Activated CD4-positive, alpha-beta T cell treated with anti-CD3 and anti-CD28 coated beads, Interleukin-2, amount 50 U/mL, for 4 hours (primary cell): Measurements from ENCODE around the gene NDUFAB1.
"Not testable (repeated sequence)": the region's sequence is repeated elsewhere in the genome, so short reads cannot be mapped to it uniquely, and the experiment has no call there.

Experiments
- DNase-seq, 2 experiments: peaks; one replicate each; pipeline ENCODE4 v3.0.0-alpha.2; 2020

Gene NDUFAB1

GRCh38 chr16:23595951-23596720 lies at the start of gene NDUFAB1:
TSS of gene NDUFAB1 (minus strand) at chr16:23596316. CDS start at chr16:23596290, 26 bp downstream.
- DNase-seq = peak; percentile 86 to 88

- DNase-seq = no peak
These were observed 46.2 kb upstream of the NDUFAB1 start for GRCh38 chr16:23642246-23642774.

GRCh38 chr16:23640931-23641765 lies 45.0 kb upstream of the NDUFAB1 start, which contains the start of the genes DCTN5 and PALB2:
TSS of gene DCTN5 (plus strand) at chr16:23641466. CDS start at chr16:23641543, 77 bp downstream.
TSS of gene PALB2 (minus strand) at chr16:23641310. CDS start at chr16:23641157, 153 bp downstream.
- peak; percentile 71 to 76 for DNase-seq

- DNase-seq = peak in 1 of 2 experiments; percentile 18
These were observed 44.5 kb upstream of the NDUFAB1 start for GRCh38 chr16:23640615-23640930.

GRCh38 chr16:23635958-23636357 lies 39.8 kb upstream of the NDUFAB1 start:
- DNase-seq = no peak

GRCh38 chr16:23634461-23635036 lies 38.4 kb upstream of the NDUFAB1 start:
- DNase-seq = no peak

- DNase-seq = not testable (repeated sequence)
These were observed 35.8 kb upstream of the NDUFAB1 start for GRCh38 chr16:23631874-23632273.

GRCh38 chr16:23629516-23629915 lies 33.4 kb upstream of the NDUFAB1 start:
- DNase-seq = no peak

- DNase-seq = no peak
These were observed 28.0 kb upstream of the NDUFAB1 start for GRCh38 chr16:23624092-23624491.

GRCh38 chr16:23615805-23616204 lies 19.7 kb upstream of the NDUFAB1 start:
- no peak for DNase-seq

- DNase-seq = no peak
These were observed 15.8 kb upstream of the NDUFAB1 start for GRCh38 chr16:23611936-23612335.

DNA sequence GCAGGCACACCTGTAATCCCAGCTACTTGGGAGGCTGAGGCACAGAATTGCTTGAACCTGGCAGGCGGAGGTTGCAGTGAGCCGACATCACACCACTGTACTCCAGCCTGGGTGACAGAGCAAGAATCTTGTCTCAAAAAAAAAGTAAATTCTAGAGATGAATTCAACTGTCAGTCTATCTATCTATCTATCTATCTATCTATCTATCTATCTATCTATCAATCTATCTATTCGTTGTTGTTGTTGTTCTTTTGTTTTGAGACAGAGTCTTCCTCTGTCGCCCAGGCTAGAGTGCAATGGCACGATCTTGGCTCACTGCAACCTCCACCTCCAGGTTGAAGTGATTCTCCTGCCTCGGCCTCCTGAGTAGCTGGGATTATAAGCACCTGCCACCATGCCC lies 14.8 kb upstream of the NDUFAB1 start:
- not testable (repeated sequence) for DNase-seq

GRCh38 chr16:23609929-23610328 lies 13.8 kb upstream of the NDUFAB1 start:
- no peak for DNase-seq

GRCh38 chr16:23608194-23608593 lies 12.1 kb upstream of the NDUFAB1 start:
- no peak for DNase-seq

DNA sequence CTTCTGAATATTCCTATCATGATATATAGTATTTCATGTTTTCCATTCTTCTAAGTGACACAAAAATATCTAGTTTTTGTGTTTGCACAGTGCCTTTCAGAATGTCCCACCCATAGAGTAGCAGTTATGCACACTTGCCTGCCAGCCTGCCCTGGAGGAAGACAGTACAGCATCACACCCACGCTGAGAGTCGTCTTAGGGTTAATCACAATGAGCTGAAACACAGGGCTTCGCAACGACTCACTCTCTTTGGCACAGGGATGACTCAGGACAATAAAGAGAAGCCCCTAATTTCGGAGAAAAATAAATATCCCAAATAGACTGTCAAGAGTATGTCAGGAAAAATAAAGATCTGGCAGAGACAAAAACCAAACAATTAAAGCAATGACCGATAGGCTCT lies 11.6 kb upstream of the NDUFAB1 start:
- no peak for DNase-seq

- DNase-seq = no peak
These were observed 1.1 kb upstream of the NDUFAB1 start for GRCh38 chr16:23597003-23597756.

DNA sequence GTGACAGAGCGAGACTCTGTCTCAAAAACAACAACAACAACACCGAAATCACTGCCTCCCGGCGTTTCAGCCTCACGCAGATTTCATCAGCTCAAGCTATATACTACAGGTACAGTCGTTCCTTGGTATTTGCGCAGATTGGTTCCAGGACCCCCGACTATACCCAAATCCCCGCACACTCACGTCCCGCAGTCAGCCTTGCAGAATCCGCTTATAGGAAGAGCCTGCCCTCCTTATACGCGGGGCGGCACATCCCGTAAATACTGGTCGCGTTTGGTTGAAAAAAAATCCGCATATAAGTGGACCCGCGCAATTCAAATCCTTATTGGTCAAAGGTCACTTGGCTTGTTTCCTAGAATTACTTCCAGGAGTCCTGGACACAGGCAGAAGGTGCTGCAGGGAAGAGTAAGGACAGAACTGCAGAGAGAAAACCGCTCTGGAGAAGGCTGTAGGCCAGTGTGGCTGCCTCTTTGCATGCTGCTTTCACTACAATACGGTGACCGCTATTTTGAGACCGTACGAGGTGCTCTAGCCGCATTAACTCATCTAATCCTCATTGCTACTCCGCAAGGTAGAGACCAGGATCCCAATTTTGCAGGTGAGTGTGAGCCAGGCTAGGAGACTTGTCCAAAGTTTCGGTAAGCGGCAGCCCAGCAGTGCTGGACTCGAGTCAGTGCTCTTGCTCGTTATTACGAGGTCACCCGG lies 718 bp downstream of the NDUFAB1 start:
- no peak for DNase-seq

DNA sequence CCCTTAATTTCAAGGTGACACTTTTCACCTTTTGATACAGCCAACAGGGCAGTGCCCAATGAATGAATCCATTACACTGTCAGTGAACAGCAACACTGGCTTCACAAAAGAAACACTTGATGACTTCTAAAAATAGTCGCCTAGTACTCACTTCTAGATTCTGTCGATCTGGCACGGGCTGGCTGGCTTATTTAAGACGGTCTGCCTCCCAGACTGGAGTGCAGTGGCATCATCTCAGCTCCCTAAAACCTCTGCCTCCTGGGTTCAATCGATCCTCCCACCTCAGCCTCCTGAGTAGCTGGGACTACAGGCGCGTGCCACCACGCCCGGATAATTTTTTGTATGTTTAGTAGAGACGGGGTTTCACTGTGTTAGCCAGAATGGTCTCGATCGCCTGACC lies 1.9 kb downstream of the NDUFAB1 start:
- no peak for DNase-seq

DNA sequence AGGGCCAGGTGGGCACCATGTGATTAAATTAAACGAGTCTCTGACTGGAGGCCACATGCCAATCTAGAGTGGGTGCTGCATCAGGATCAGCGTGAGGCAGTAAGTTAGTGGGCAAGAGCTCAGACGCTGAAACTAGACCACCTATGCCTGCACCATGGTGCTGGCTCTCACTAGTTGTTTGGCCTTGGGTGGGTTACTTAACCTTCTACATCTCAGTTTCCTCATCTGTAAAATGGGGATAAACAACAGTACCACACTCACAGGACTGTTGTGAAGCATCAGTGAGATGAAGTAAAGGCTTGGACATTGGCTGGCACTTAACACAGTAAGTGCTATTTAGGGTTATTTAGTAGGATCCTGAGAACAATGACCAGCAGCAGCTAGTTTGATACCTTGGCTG lies 5.9 kb downstream of the NDUFAB1 start:
- DNase-seq = no peak

GRCh38 chr16:23587726-23588125 lies 8.4 kb downstream of the NDUFAB1 start:
- no peak for DNase-seq

DNA sequence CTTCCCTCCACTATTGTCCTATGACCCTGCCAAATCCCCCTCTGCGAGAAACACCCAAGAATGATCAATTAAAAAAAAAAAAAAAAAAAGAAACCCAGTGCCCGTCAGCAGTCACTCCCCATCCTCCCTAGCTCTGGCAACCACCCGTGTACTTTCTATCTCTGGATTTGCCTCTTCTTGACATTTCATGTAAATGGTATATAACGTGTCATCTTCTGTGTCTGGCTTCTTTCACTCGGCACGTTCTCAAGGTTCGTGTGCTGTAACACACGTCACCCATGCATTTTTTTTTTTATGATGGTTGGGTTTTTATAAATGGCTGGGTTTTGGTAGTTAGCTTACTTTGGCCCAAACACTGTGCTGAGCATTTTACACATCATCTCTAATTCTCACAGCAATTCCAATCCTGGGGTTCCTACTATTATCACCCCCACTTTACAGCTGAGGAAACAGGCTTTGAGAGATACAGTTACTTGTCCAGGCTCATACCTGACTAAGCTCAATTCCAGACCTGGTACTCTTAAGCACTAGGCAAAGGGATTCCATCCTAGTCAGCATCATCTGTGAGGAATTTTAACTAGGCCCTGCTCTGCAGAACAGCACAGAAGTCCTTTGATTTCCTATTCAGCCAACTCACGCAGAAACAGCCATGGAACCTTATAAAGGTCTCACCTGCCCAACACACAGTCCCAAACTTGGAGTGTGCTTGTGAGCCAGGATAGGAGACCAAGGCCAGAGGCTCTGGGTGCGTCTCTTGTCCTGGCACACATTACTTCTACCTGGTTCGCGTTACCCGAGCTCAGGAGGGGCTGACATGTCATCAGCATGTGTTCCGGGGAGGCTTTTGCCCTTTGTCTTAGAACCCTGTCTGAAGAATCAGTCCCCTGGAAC lies 11.7 kb downstream of the NDUFAB1 start:
- no peak for DNase-seq
